HepG2 (cell line): ENCODE measurements around the gene SLC13A3. TPM values are rescaled to one million over a fixed set of nuclear protein-coding genes. Genes with fewer than 3 reads are reported as not detected.

Experiments
- ATAC-seq: fragments of 200-7000 bp; cut with Tn5 transposase; 3 replicates; pipeline ENCODE4 v1.9.1; 2020; ENCODE audit warnings: mild to moderate bottlenecking, moderate library complexity
- BruUV-seq: library from RNA; stranded (reverse); fragments of 400-500 nt; replicated peaks from 2 replicates; lab custom pipeline; 2021; lab: Mats Ljungman, UMichigan
- CTCF ChIA-PET: fragments of 300-600 bp; formaldehyde crosslinking; extraction: SDS; loops from one replicate; lab custom pipeline; 2021; ENCODE audit warnings: low total read pairs, inconsistent platforms, low intra/inter-chr PET ratio; lab: Yijun Ruan, JAX
- POLR2A ChIA-PET: fragments of 350-600 bp; sonication (Branson Sonifier 250); formaldehyde crosslinking; loops from one replicate; lab custom pipeline; 2020; ENCODE audit warnings: antibody characterized with exemption, inconsistent platforms; lab: Yijun Ruan, JAX
- DNase-seq: peaks from one replicate; pipeline ENCODE4 v3.0.0-alpha.2; 2015; ENCODE audit warnings: low spot score
- FAIRE-seq: peaks from 3 replicates; lab custom pipeline; 2011; peaks lifted over from hg19 to GRCh38; lab: Jason Lieb, UNC
- H2AFZ ChIP-seq: one replicate; pipeline ENCODE4 v1.6.1; 2011; ENCODE audit warnings: low read length, inconsistent platforms
- H3K27ac ChIP-seq: fragments of 300-600 bp; 3 replicates; pipeline ENCODE4 v1.8.0; 2011; ENCODE audit warnings: mixed run types, mild to moderate bottlenecking, mixed read lengths, low read length, inconsistent platforms; ENCODE audit not compliant: insufficient read depth; ENCODE audit errors: extremely low read length
- H3K27me3 ChIP-seq, 2 experiments: fragments of 200-600 bp in 1 of 2; 2 replicates in 1 of 2; 3 replicates in 1 of 2; pipeline versions ENCODE4 v1.6.0 to v1.8.0; 2011; ENCODE audit warnings: low read length in 2 of 2, mild to moderate bottlenecking in 2 of 2, moderate library complexity in 2 of 2, inconsistent platforms in 1 of 2; ENCODE audit not compliant: insufficient read depth in 2 of 2, control insufficient read depth in 1 of 2
- H3K36me3 ChIP-seq, 2 experiments: fragments of 200-600 bp in 1 of 2; replicated peaks in 1 of 2; 2 replicates in 1 of 2; 3 replicates in 1 of 2; pipeline versions ENCODE4 v1.5.1 to v1.8.0; 2011; ENCODE audit warnings: low read length in 2 of 2, inconsistent platforms in 1 of 2; ENCODE audit not compliant: insufficient read depth in 2 of 2, control insufficient read depth in 1 of 2
- H3K4me1 ChIP-seq: 2 replicates; pipeline ENCODE4 v1.5.1; 2012; ENCODE audit warnings: low read length, inconsistent platforms; ENCODE audit not compliant: insufficient read depth
- H3K4me2 ChIP-seq: 2 replicates; pipeline ENCODE4 v1.6.0; 2011; ENCODE audit warnings: low read depth, low read length, inconsistent platforms
- H3K4me3 ChIP-seq, 3 experiments: fragments of 200-600 bp in 1 of 3; sonication (generic), shearing (Covaris generic) in 1 of 3; replicated peaks in 1 of 3; 2 replicates each; pipeline ENCODE4 v1.5.1; 2011 to 2016; ENCODE audit warnings: low read length in 3 of 3, inconsistent platforms in 2 of 3, low read depth in 2 of 3, mild to moderate bottlenecking in 2 of 3, control low read depth in 1 of 3, mixed read lengths in 1 of 3; ENCODE audit not compliant: insufficient read depth in 1 of 3
- H3K79me2 ChIP-seq: one replicate; pipeline ENCODE4 v1.6.1; 2011; ENCODE audit warnings: low read length, inconsistent platforms; ENCODE audit not compliant: insufficient read depth
- H3K9ac ChIP-seq: 2 replicates; pipeline ENCODE4 v1.6.0; 2011; ENCODE audit warnings: mild to moderate bottlenecking, low read depth, low read length, inconsistent platforms; ENCODE audit not compliant: insufficient read depth
- H3K9me3 ChIP-seq: 2 replicates; pipeline ENCODE4 v1.5.1; 2012; ENCODE audit warnings: mild to moderate bottlenecking, low read length
- H4K20me1 ChIP-seq: 2 replicates; pipeline ENCODE4 v1.6.0; 2011; ENCODE audit warnings: inconsistent platforms, mild to moderate bottlenecking, low read length, moderate library complexity; ENCODE audit not compliant: insufficient read depth
- ATF1 ChIP-seq: IDR thresholded peaks from 2 replicates; pipeline ENCODE4 v1.6.1; 2016; ENCODE audit warnings: mild to moderate bottlenecking, control low read depth
- BCL6 ChIP-seq: IDR thresholded peaks from 2 replicates; pipeline ENCODE4 v1.6.1; 2016; ENCODE audit warnings: missing genetic modification reagents, missing compliant biosample characterization
- FOSL2 ChIP-seq: sonication (generic); formaldehyde crosslinking; IDR thresholded peaks from 2 replicates; pipeline ENCODE4 v1.4.0; 2020; ENCODE audit warnings: missing genetic modification reagents
- HIVEP1 ChIP-seq: sonication (generic); formaldehyde crosslinking; IDR thresholded peaks from 2 replicates; pipeline ENCODE4 v1.4.0; 2020; ENCODE audit warnings: mild to moderate bottlenecking, missing genetic modification reagents
- IRF2 ChIP-seq: IDR thresholded peaks from 2 replicates; pipeline ENCODE4 v1.6.1; 2018; ENCODE audit warnings: missing genetic modification reagents, missing compliant biosample characterization
- PAWR ChIP-seq: sonication (generic); formaldehyde crosslinking; IDR thresholded peaks from 2 replicates; pipeline ENCODE4 v1.4.0; 2020; ENCODE audit warnings: missing genetic modification reagents, mild to moderate bottlenecking, borderline replicate concordance
- SMC3 ChIP-seq: IDR thresholded peaks from 2 replicates; pipeline ENCODE4 v1.6.1; 2011; ENCODE audit warnings: low read length, improper control_type of control experiment
- TAF1 ChIP-seq: sonication (generic); formaldehyde crosslinking; IDR thresholded peaks from 2 replicates; pipeline ENCODE4 v1.4.0; 2020; ENCODE audit warnings: missing genetic modification reagents
- ZMYM4 ChIP-seq: sonication (generic); formaldehyde crosslinking; IDR thresholded peaks from 2 replicates; pipeline ENCODE4 v1.8.1; 2023; ENCODE audit warnings: mild to moderate bottlenecking, missing genetic modification reagents
- ZNF124 ChIP-seq: sonication (generic); formaldehyde crosslinking; IDR thresholded peaks from 2 replicates; pipeline ENCODE4 v1.4.0; 2020; ENCODE audit warnings: missing genetic modification reagents
- ZNF484 ChIP-seq: sonication (generic); formaldehyde crosslinking; IDR thresholded peaks from 2 replicates; pipeline ENCODE4 v1.5.1; 2020; ENCODE audit warnings: mild to moderate bottlenecking, low read depth, missing genetic modification reagents, borderline replicate concordance
- ZNF788 ChIP-seq: sonication (generic); formaldehyde crosslinking; IDR thresholded peaks from 2 replicates; pipeline ENCODE4 v1.5.0; 2020; ENCODE audit warnings: mild to moderate bottlenecking, missing genetic modification reagents, borderline replicate concordance
- ZSCAN31 ChIP-seq: sonication (generic); formaldehyde crosslinking; IDR thresholded peaks from 2 replicates; pipeline ENCODE4 v1.5.0; 2020; ENCODE audit warnings: low read depth, mild to moderate bottlenecking, missing genetic modification reagents
- WGBS: methylation state at CpG from one replicate; pipeline ENCODE4 v1.1.6; 2017; ENCODE audit warnings: low lambda C conversion rate; 5-methylcytosine and 5-hydroxymethylcytosine counted together
- in situ Hi-C: cut with HindIII; loops from 2 replicates; pipeline ENCODE4 v1.10.0; 2017; ENCODE audit warnings: low pct_unique_long_range_greater_than_20kb; ENCODE audit not compliant: extremely low pct_ligation_motif_present
- intact Hi-C: fragments of 100-400 bp; cut with micrococcal nuclease; formaldehyde crosslinking; loops from one replicate; pipeline ENCODE4 v1.10.0; 2022; ENCODE audit not compliant: unreplicated experiment
- polyA plus RNA-seq, 8 experiments: library from polyadenylated mRNA; depleted of rRNA in 3 of 8; stranded (reverse) in 7 of 8; unstranded in 1 of 8; fragments of >200 nt; fragmentation: Illumina TruSeq in 4 of 8; extraction: Trizol in 4 of 8; gene quantifications; 2 replicates each; pipeline versions ENCODE4 v1.2.1 to v1.2.3, GENCODE V29; 2011 to 2016; ENCODE audit warnings: low read depth in 4 of 8, missing spikeins in 1 of 8, mixed read lengths in 1 of 8; ENCODE audit not compliant: insufficient read depth in 1 of 8
- total RNA-seq, 5 experiments: library from RNA; depleted of rRNA; stranded (reverse); fragments of >200 nt; fragmentation: Illumina TruSeq; extraction: Trizol; gene quantifications; 2 replicates each; pipeline ENCODE4 v1.2.3, GENCODE V29; 2016; ENCODE audit warnings: low read depth in 1 of 5
- TF ChIP-seq, protein P1 (sequence below): sonication (generic); formaldehyde crosslinking; conservative IDR thresholded peaks from 2 replicates; pipeline ENCODE4 v1.8.1; 2023; ENCODE audit warnings: missing genetic modification reagents
- TF ChIP-seq, protein P2 (sequence below): sonication (generic); formaldehyde crosslinking; conservative IDR thresholded peaks from 2 replicates; pipeline ENCODE4 v1.4.0; 2020; ENCODE audit warnings: missing genetic modification reagents
- TF ChIP-seq, protein P3 (sequence below): sonication (generic); formaldehyde crosslinking; IDR thresholded peaks from 2 replicates; pipeline ENCODE4 v1.4.0; 2020; ENCODE audit warnings: missing genetic modification reagents

SLC13A3 gene
- total and polyA plus RNA-seq, 2 of the 13 experiments (the other 11 are each of a cell fraction or from before 2014, with no cell fraction given): 66.5 to 76.0 TPM

DNA sequence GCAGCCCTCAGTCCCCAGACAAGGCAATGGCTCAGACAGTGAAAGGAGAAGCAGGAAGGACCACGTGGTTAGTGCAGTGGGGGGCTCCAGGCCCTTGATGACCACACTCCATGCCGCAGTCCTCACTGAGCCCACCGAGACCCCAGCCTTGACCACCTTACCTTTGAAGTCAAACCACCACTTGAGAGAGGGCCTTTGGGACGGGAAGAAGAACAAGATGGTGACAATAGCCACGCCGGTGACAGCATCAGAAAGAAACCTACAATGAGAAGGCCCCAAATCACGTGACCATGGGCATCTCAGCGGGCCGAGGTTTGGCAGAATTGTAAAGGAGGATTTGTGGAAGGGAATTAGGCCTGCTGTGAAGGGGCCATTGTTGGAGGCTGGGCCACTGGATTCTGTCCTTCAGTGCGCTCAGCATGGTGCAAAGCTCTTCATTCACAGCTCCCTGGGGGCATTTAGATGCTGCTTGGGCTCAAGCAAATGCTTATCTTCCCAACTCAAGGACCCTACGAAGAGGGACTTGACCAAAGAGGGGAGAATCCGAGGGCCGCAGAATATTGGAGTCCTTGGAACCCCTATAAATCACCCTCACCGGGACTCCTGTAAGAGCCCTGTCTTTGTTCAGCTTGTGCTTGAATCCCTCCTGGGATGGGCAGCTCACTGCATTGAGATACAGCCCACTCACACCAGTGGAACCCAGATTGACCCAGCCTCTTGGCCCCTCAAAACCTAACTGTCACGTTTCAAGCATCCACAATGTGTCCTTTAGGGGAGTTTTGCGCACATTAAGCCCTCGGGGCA, 67.6 kb downstream of the SLC13A3 start (continued):
- TF ChIP-seq FOSL2 (CRISPR knock-in tag) (no peak), ZSCAN31 (CRISPR knock-in tag) (0 out of 2 replicates have a peak, but pooled peaks have one; percentile 6), ZNF484 (no peak), PAWR (no peak), HIVEP1 (CRISPR knock-in tag) (peak; percentile 25; the same call in 1 of the 2 replicates), ZNF124 (CRISPR knock-in tag) (0 out of 2 replicates have a peak, but pooled peaks have one; percentile 18), ZNF788 (CRISPR knock-in tag) (0 out of 2 replicates have a peak, but pooled peaks have one; percentile 45), TAF1 (CRISPR knock-in tag) (0 out of 2 replicates have a peak, but pooled peaks have one; percentile 6)
- TF ChIP-seq, protein P1, sequence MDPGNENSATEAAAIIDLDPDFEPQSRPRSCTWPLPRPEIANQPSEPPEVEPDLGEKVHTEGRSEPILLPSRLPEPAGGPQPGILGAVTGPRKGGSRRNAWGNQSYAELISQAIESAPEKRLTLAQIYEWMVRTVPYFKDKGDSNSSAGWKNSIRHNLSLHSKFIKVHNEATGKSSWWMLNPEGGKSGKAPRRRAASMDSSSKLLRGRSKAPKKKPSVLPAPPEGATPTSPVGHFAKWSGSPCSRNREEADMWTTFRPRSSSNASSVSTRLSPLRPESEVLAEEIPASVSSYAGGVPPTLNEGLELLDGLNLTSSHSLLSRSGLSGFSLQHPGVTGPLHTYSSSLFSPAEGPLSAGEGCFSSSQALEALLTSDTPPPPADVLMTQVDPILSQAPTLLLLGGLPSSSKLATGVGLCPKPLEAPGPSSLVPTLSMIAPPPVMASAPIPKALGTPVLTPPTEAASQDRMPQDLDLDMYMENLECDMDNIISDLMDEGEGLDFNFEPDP (CRISPR knock-in tag): 0 out of 2 replicates have a peak, but pooled peaks have one; percentile 68

DNA sequence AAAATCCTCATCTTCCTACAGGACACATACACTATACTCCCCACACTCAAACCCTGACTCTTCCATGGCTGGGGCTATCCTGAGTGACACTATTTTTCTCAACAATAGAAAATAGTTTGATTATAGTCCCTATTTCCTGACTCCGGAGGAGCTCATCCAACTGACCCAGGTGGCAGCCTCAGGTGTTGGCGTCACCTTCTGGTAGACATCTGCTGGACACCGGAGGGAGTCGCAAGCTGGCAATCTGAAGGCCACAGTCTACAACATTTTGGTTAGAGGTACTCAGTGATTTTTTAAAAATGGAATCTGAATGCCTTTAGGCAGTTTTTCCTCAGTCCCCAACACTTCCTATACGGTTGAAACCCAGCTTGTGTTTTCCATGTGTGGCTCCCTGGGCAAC, 68.6 kb downstream of the SLC13A3 start:
- in situ Hi-C loops (no loop called here), intact Hi-C loops (no loop called here)
- no peak overlapping the region for H3K4me2 ChIP-seq
- no peak overlapping the region for H2AFZ ChIP-seq
- 84% methylated on average over 5 of the region's 5 CpGs for WGBS
- H3K27me3 ChIP-seq: no peaks in the 10 kb centered on the region
- no peak for DNase-seq
- ATAC-seq: peak; percentile 55
- no peaks in the 10 kb centered on the region for H3K79me2 ChIP-seq
- ChIA-PET POLR2A (interaction anchor here (1.2 kb wide), 1 partner anchor 58 kb away, joined by 3 read pairs; no protein-coding TSS in a partner anchor), CTCF (no interaction called here)
- H3K36me3 ChIP-seq: peaks cover 15 to 22% of the 10 kb centered on the region in 2 experiments
- H4K20me1 ChIP-seq: no peaks in the 10 kb centered on the region
- no peak overlapping the region for H3K9ac ChIP-seq
- H3K4me1 ChIP-seq: peaks cover 39% of the 10 kb centered on the region
- H3K9me3 ChIP-seq: no peaks in the 10 kb centered on the region
- peak; percentile 26 for FAIRE-seq
- no peak overlapping the region for H3K27ac ChIP-seq
- H3K4me3 ChIP-seq: no peak overlapping the region
- BruUV-seq: no TSS peak
- TF ChIP-seq BCL6 (peak; percentile 13; the same call in 1 of the 2 replicates), IRF2 (CRISPR knock-in tag) (0 out of 2 replicates have a peak, but pooled peaks have one; percentile 23), SMC3 (peak; percentile 34), ZMYM4 (0 out of 2 replicates have a peak, but pooled peaks have one; percentile 22), ATF1 (CRISPR knock-in tag) (no peak)
- TF ChIP-seq, protein P2, sequence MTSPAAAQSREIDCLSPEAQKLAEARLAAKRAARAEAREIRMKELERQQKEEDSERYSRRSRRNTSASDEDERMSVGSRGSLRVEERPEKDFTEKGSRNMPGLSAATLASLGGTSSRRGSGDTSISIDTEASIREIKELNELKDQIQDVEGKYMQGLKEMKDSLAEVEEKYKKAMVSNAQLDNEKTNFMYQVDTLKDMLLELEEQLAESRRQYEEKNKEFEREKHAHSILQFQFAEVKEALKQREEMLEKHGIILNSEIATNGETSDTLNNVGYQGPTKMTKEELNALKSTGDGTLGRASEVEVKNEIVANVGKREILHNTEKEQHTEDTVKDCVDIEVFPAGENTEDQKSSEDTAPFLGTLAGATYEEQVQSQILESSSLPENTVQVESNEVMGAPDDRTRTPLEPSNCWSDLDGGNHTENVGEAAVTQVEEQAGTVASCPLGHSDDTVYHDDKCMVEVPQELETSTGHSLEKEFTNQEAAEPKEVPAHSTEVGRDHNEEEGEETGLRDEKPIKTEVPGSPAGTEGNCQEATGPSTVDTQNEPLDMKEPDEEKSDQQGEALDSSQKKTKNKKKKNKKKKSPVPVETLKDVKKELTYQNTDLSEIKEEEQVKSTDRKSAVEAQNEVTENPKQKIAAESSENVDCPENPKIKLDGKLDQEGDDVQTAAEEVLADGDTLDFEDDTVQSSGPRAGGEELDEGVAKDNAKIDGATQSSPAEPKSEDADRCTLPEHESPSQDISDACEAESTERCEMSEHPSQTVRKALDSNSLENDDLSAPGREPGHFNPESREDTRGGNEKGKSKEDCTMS (CRISPR knock-in tag): no peak
- TF ChIP-seq, protein P3, sequence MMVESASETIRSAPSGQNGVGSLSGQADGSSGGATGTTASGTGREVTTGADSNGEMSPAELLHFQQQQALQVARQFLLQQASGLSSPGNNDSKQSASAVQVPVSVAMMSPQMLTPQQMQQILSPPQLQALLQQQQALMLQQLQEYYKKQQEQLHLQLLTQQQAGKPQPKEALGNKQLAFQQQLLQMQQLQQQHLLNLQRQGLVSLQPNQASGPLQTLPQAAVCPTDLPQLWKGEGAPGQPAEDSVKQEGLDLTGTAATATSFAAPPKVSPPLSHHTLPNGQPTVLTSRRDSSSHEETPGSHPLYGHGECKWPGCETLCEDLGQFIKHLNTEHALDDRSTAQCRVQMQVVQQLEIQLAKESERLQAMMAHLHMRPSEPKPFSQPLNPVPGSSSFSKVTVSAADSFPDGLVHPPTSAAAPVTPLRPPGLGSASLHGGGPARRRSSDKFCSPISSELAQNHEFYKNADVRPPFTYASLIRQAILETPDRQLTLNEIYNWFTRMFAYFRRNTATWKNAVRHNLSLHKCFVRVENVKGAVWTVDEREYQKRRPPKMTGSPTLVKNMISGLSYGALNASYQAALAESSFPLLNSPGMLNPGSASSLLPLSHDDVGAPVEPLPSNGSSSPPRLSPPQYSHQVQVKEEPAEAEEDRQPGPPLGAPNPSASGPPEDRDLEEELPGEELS (CRISPR knock-in tag): peak; percentile 37; the same call in 1 of the 2 replicates
